Measurements from ENCODE around the gene TRPM1.

The TRPM1 gene

DNA sequence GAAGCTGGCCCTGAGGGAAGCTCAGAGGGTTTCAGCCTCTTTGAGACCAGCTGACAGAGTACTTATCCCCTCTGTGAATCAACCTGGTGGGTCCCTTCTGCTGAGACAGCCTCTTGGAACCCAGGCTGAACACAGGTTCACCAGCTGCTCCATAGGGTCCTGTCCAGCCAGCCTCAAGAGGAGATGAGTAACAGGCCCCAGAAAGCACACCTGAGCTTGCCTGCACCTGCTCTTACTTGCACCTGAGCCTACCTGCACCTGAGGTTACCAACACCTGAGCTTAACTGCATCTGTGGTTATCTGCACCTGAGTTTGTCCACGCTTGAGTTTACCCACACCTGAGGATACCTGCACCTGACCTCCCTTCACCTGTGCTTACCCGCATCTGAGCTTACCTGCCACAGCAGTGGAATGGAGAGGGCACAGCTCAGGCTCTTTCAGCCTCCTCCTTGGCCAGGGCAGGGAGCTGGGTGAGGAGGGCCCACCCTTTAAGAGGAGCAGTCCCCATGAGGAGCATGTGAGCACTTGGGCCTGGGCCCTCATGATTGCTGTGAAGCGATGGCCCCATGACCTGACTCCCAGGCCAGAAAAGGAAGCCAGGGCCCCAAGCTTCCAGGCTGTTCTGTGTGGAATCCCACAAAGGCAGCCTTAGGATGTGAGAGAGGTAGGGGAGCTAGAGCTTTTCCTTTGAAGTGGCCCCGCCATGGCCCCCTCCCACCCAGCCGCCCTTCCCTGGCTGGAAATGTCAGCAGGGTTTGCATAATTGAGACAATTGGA, at the start of gene TRPM1:
TRPM1 (minus strand) TSS at position 464 of the 777 bp plus-strand sequence. CDS start 20,370 bp downstream, outside the sequence.
- TF ChIP-seq, protein P1, sequence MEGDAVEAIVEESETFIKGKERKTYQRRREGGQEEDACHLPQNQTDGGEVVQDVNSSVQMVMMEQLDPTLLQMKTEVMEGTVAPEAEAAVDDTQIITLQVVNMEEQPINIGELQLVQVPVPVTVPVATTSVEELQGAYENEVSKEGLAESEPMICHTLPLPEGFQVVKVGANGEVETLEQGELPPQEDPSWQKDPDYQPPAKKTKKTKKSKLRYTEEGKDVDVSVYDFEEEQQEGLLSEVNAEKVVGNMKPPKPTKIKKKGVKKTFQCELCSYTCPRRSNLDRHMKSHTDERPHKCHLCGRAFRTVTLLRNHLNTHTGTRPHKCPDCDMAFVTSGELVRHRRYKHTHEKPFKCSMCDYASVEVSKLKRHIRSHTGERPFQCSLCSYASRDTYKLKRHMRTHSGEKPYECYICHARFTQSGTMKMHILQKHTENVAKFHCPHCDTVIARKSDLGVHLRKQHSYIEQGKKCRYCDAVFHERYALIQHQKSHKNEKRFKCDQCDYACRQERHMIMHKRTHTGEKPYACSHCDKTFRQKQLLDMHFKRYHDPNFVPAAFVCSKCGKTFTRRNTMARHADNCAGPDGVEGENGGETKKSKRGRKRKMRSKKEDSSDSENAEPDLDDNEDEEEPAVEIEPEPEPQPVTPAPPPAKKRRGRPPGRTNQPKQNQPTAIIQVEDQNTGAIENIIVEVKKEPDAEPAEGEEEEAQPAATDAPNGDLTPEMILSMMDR (conservative IDR thresholded peaks at IDR 0.05; ENCODE audit: low read depth, low read length): no peak
- no peak for DNase-seq (ENCODE audit: low read depth)
- no peak within 1 kb of the TSS for H3K4me3 ChIP-seq (ENCODE audit: low read depth, low read length)

- no peak for DNase-seq (ENCODE audit: low read depth)
- no peak overlapping the region for H3K4me3 ChIP-seq (ENCODE audit: low read depth, low read length)
- TF ChIP-seq, protein P1 (conservative IDR thresholded peaks at IDR 0.05; ENCODE audit: low read depth, low read length): no peak
These were observed 49.3 kb upstream of the TRPM1 start for GRCh38 chr15:31150732-31151231.

DNA sequence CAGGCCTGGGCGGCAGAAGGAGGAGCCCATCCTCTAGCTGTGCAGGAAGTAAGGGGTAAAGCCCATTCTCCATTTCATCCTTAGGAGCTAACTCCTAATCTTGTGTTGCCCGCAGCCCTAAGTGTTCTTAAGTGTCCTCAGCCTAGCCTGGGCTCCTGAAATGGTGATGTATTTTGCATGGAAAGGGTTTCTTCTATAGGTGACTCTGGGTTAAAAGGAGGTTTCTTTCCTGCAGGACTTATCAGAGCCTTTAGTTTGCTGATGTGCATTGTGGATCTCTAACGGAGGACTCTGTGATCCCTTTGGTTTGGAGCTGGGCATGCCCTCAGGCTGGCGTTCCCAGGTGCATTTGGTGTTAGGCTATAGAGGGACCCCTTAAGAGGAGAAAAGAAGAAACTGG, 48.5 kb upstream of the TRPM1 start:
- no peak overlapping the region for H3K4me3 ChIP-seq (ENCODE audit: low read depth, low read length)
- DNase-seq (ENCODE audit: low read depth): no peak
- TF ChIP-seq, protein P1 (conservative IDR thresholded peaks at IDR 0.05; ENCODE audit: low read depth, low read length): no peak

DNA sequence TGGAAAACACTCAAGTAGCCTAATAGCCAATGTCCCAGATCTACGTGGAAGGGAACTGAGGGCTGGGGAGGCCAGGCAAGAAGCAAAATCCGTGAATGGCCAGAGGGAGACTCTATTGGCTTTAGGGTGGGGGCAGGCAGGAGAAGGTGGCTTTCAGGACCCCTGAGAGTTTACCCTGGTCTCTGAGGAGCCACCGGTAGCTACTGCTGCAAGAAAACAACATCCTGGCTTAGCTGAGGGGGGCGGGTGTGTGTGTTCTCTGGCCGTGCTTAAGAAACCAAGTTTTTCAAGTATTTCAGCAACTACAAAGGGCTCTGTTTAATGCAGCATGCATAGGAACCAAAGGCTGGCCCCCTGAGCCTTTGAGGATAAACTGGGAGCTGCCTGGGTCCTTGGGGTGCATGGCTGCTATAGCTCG, 47.6 kb upstream of the TRPM1 start:
- DNase-seq (ENCODE audit: low read depth): no peak

DNA sequence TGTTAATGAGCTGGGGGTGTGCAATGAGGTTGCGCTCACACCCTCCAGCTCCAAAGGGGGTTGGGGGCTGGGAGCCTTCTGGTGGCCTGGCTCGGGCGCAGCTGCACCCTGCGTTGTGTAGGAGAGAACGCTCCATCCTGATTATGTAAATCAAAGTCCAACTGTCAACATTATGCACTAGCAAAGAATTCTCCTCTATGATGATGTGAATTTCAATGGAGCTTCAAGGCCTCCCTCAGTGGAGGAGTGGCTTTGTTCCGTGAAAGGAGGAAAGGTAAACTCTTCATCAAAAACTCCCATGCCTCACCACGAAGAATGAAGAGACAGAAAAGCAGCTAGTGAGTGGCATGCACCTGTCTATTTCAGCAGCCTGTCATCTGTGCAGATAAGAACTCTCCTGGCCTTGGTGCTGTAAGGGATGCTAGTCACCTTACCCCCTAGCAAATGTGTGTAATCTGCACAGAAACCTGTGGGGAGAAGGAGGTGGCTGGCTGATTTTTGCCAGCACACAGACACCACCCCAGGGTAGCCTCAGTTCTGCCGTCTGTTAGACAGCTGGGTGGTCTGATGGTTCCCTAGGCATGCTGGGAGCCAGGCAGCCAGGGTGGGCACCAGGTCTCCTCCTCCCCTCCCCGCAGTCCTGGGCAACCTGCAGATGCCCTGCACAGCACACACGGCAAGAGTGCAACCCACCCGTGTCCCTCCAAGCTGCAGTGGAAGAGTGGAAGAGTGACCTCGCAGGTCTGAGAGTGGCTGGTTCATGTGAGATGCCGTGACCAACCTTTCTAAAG, 47.0 kb upstream of the TRPM1 start:
- H3K4me3 ChIP-seq (ENCODE audit: low read depth, low read length): no peak overlapping the region
- DNase-seq (ENCODE audit: low read depth): no peak
- TF ChIP-seq, protein P1 (conservative IDR thresholded peaks at IDR 0.05; ENCODE audit: low read depth, low read length): no peak

More for the DNA sequence above, 47.6 kb upstream of the TRPM1 start:
- H3K4me3 ChIP-seq (ENCODE audit: low read depth, low read length): no peak overlapping the region
- TF ChIP-seq, protein P1 (conservative IDR thresholded peaks at IDR 0.05; ENCODE audit: low read depth, low read length): no peak

DNA sequence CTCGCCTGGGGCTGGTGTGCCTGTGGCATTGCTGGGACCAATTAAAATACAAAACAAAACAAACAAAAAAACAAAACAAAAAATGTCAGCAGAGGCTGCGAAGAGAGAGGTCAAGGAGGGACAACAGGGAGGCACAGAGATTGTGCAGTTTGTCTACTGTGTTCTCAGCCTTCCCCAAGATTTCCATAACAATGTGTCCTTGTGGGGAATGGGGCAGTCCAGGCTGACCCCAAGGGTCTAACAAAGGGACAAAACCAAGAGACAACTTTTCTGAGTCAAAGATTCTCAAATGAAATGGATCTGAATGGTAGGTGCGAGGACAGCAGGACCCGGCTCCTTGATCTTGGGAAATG, 46.4 kb upstream of the TRPM1 start:
- DNase-seq (ENCODE audit: low read depth): no peak
- no peak overlapping the region for H3K4me3 ChIP-seq (ENCODE audit: low read depth, low read length)
- TF ChIP-seq, protein P1 (conservative IDR thresholded peaks at IDR 0.05; ENCODE audit: low read depth, low read length): no peak

Measured in choroid plexus epithelial cell (primary cell).